IPS-15b (cell line): ENCODE measurements around the gene CROCC2.

ENCODE experiments used
- H3K27me3 ChIP-seq: one replicate; pipeline ENCODE4 v1.6.1; 2013; ENCODE audit warnings: low read length; ENCODE audit not compliant: control insufficient read depth, insufficient read depth
- H3K36me3 ChIP-seq: one replicate; pipeline ENCODE4 v1.6.1; 2013; ENCODE audit warnings: low read length; ENCODE audit not compliant: control insufficient read depth, insufficient read depth
- H3K4me1 ChIP-seq: one replicate; pipeline ENCODE4 v1.6.1; 2013; ENCODE audit warnings: mild to moderate bottlenecking, low read length; ENCODE audit not compliant: control insufficient read depth, insufficient read depth
- H3K4me3 ChIP-seq: one replicate; pipeline ENCODE4 v1.5.1; 2013; ENCODE audit warnings: low read depth, low read length
- H3K9ac ChIP-seq: one replicate; pipeline ENCODE4 v1.6.1; 2013; ENCODE audit warnings: low read depth, mild to moderate bottlenecking, low read length
- H3K9me3 ChIP-seq: one replicate; pipeline ENCODE4 v1.6.1; 2013; ENCODE audit warnings: mild to moderate bottlenecking, low read length; ENCODE audit not compliant: control insufficient read depth, insufficient read depth

CROCC2 gene

GRCh38 chr2:240896871-240897692 lies 9.1 kb upstream of the CROCC2 start:
- Histone ChIP-seq H3K9me3 (no peaks in the 10 kb centered on the region), H3K4me1 (no peaks in the 10 kb centered on the region), H3K9ac (no peak overlapping the region), H3K36me3 (no peaks in the 10 kb centered on the region), H3K4me3 (no peak overlapping the region), H3K27me3 (no peaks in the 10 kb centered on the region)

- H3K4me1 ChIP-seq = no peaks in the 10 kb centered on the region
- no peaks in the 10 kb centered on the region for H3K27me3 ChIP-seq
- no peak overlapping the region for H3K4me3 ChIP-seq
- no peak overlapping the region for H3K9ac ChIP-seq
- no peaks in the 10 kb centered on the region for H3K9me3 ChIP-seq
- no peaks in the 10 kb centered on the region for H3K36me3 ChIP-seq
Observed at GRCh38 chr2:240898108-240898730, 7.9 kb upstream of the CROCC2 start.

- Histone ChIP-seq H3K36me3 (no peaks in the 10 kb centered on the region), H3K4me1 (no peaks in the 10 kb centered on the region), H3K9ac (no peak overlapping the region), H3K27me3 (no peaks in the 10 kb centered on the region), H3K4me3 (no peak overlapping the region), H3K9me3 (no peaks in the 10 kb centered on the region)
Observed at GRCh38 chr2:240898731-240899467, 7.2 kb upstream of the CROCC2 start.

- Histone ChIP-seq H3K27me3 (no peaks in the 10 kb centered on the region), H3K4me3 (no peak overlapping the region), H3K9ac (no peak overlapping the region), H3K4me1 (no peaks in the 10 kb centered on the region), H3K36me3 (no peaks in the 10 kb centered on the region), H3K9me3 (no peaks in the 10 kb centered on the region)
Observed at GRCh38 chr2:240899468-240899865, 6.7 kb upstream of the CROCC2 start.

- Histone ChIP-seq H3K4me1 (no peaks in the 10 kb centered on the region), H3K27me3 (no peaks in the 10 kb centered on the region), H3K4me3 (no peak overlapping the region), H3K36me3 (no peaks in the 10 kb centered on the region), H3K9me3 (no peaks in the 10 kb centered on the region), H3K9ac (no peak overlapping the region)
Observed at GRCh38 chr2:240900141-240900860, 5.8 kb upstream of the CROCC2 start.

GRCh38 chr2:240901986-240902614 lies 4.0 kb upstream of the CROCC2 start:
- H3K9me3 ChIP-seq = no peaks in the 10 kb centered on the region
- no peak overlapping the region for H3K9ac ChIP-seq
- no peaks in the 10 kb centered on the region for H3K36me3 ChIP-seq
- no peaks in the 10 kb centered on the region for H3K4me1 ChIP-seq
- no peak overlapping the region for H3K4me3 ChIP-seq
- H3K27me3 ChIP-seq = no peaks in the 10 kb centered on the region

GRCh38 chr2:240902615-240903041 lies 3.5 kb upstream of the CROCC2 start:
- H3K36me3 ChIP-seq = no peaks in the 10 kb centered on the region
- H3K27me3 ChIP-seq = no peaks in the 10 kb centered on the region
- H3K4me1 ChIP-seq = no peaks in the 10 kb centered on the region
- H3K9ac ChIP-seq = no peak overlapping the region
- no peak overlapping the region for H3K4me3 ChIP-seq
- H3K9me3 ChIP-seq = no peaks in the 10 kb centered on the region

GRCh38 chr2:240903191-240904060 lies 2.7 kb upstream of the CROCC2 start:
- no peak overlapping the region for H3K4me3 ChIP-seq
- H3K9me3 ChIP-seq = no peaks in the 10 kb centered on the region
- no peaks in the 10 kb centered on the region for H3K27me3 ChIP-seq
- no peak overlapping the region for H3K9ac ChIP-seq
- H3K36me3 ChIP-seq = no peaks in the 10 kb centered on the region
- H3K4me1 ChIP-seq = no peaks in the 10 kb centered on the region

- no peaks in the 10 kb centered on the region for H3K27me3 ChIP-seq
- no peaks in the 10 kb centered on the region for H3K36me3 ChIP-seq
- H3K4me1 ChIP-seq = no peaks in the 10 kb centered on the region
- H3K9ac ChIP-seq = no peak overlapping the region
- H3K4me3 ChIP-seq = no peak overlapping the region
- no peaks in the 10 kb centered on the region for H3K9me3 ChIP-seq
Observed at GRCh38 chr2:240904216-240905175, 1.6 kb upstream of the CROCC2 start.
